Left lobe of liver (tissue), 2 donors: ENCODE data around the gene TTLL10. TPM values are rescaled to one million over a fixed set of nuclear protein-coding genes. Genes with fewer than 3 reads are reported as not detected.

Source experiments
- ATAC-seq: fragments of 200-7000 bp; cut with Tn5 transposase; one replicate; pipeline ENCODE4 v1.9.1; 2020; ENCODE audit warnings: mild to moderate bottlenecking, moderate library complexity
- DNase-seq: peaks from one replicate; pipeline ENCODE4 v3.0.0-alpha.2; 2020; ENCODE audit warnings: low spot score
- total RNA-seq: library from RNA; stranded (reverse); gene quantifications from one replicate; pipeline ENCODE4 v1.2.1, GENCODE V29; 2021
- donor health status: DM: no; HTN: no; CAD: no; lungs with moderate emphysema.
- donor health status: DM: no; HTN: yes; CAD: no.

Gene TTLL10
- total RNA-seq, 1 donor from 2014 or later = not detected

- ATAC-seq = no peak
- no peak for DNase-seq
Measured at GRCh38 chr1:1216770-1217620, 43.3 kb downstream of the TTLL10 start.

DNA sequence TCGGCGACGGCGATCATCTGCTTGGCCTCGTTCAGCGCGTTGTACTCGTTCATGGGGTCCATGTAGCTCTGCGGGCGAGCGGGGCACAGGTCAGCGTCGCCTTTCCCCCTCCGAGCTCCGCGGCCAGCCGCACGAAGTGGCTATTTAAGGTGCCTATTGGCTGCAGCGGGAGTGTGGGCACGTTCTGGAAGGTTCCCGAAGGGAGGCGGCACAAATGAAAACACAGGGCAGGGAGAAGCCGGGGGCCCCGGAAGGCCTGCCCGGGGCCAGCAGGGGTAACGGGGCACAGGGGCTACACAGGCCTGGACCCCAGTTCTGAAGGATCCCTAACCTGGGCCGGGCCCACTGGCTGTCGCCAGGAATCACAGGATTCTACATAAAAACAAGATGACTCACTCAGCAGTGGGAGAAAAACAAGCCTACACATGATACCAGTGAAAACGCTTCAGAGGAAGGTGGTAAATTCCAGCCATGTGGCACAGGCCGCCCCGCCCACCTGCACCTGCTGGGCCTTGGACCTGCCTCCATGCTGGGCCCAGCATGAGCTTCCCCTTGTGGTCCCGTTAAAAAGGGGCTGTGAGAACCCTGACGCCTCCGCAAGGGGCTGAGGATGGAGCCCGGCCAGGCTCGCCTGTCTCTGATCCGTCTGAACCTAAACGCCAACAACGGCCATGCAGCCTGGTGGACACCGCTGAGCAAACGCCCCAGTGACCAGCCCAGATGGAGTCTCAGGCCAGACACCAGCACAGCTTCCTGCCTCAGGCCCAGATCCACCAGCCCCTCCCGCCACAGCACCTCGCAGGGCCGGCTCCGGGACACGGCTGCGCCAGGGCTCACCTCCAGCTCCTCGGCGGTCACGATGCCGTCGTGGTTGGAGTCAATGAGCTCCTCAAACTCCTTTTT, 44.2 kb downstream of the TTLL10 start:
- ATAC-seq (no peak), DNase-seq (no peak)

DNA sequence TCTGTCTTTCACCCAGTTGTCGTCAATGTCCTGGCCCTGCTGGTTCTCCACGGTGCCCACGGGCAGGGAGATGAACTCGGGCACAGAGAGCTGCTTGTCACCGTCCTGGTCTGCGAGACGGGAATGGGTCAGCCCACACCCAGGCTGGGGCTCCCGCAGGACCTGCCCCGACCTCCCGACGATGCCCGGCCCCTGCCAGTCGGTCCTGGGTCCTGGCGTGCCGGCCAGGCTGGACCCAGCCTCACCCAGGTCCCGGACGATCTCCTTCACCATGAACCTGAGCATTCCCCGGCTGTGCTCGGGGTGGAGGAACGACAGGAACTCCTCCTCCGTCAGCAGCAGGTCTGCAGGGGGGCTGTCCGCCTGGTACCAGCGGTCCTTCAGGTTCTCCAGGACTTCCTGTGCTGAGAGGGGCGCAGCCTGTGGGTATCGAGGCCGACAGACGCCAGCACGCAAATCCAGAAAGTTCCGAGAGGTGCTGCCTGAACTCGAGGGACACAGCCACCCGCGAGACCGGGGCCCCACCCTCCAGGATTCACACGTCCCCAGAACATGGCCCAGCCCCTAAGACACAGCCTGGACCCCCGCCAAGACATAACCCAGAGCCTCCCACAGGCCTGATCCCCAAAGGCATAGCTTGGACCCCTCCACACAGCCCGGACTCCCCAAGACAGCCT, 45.0 kb downstream of the TTLL10 start:
- no peak for ATAC-seq
- DNase-seq = no peak

DNA sequence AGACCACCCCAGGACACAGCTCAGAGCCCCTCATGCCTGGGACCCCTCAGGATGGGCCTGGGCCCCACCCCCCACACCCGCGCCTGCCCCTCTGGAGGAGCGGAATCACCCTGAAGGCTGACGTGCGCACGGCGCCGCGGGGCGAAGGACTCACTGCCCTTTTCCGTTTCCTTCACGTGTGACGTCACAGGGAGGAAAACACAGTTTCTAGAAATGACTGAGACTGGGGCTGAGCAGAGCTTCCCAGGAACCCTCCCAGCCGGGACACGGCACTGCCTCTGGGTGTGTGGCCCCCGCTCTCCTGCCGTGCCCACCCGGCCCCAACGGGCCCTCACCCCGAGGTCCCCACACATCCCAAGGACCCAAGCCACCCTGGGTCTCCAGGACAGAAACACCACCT, 45.7 kb downstream of the TTLL10 start:
- ATAC-seq (no peak), DNase-seq (no peak)

DNA sequence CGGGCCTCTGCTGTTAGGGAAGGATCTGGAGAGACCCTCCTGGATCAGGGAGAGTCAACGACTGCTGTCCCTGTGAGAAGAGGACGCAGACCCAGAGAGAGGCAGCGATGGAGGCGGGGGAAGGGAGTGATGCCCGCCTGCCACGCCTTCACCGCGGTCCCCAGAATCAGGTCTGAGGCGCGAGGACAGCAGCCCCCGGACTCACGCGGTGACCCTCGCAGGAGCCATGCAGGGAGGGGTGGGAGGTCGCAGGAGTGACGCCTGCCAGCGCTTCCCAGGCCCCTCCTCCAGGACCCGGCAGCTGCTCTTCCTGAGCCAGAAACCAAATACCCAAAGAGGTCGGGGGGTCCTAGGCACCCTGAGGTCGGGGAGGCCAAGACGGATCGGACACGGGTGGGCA, 46.5 kb downstream of the TTLL10 start:
- DNase-seq (no peak), ATAC-seq (no peak)

- ATAC-seq (no peak), DNase-seq (no peak)
Measured at GRCh38 chr1:1221887-1222574, 48.4 kb downstream of the TTLL10 start.

- no peak for ATAC-seq
- DNase-seq = no peak
Measured at GRCh38 chr1:1222575-1223225, 49.0 kb downstream of the TTLL10 start.

GRCh38 chr1:1223321-1223720, 49.6 kb downstream of the TTLL10 start:
- ATAC-seq = no peak

DNA sequence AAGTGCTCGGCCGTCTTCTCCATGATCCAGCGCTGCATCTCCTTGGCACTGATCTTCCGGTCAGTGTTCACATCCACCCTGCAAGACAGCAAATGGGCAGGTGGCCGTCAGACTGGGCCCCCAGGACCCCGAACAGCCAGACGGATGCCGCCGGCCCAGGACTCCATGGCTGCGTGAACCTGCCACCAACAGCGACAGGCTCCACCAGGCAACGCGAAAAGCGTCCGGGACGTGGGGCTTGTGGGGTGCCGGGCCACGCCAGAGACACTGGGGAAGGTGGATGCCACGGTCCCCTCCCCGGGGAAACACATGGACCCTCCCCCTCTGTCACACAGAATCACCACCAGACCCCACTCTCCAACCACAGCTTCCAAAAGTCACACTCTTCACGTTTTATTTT, 50.2 kb downstream of the TTLL10 start:
- ATAC-seq = no peak
- DNase-seq = no peak

More at GRCh38 chr1:1223321-1223720, 49.6 kb downstream of the TTLL10 start:
- DNase-seq = no peak

DNA sequence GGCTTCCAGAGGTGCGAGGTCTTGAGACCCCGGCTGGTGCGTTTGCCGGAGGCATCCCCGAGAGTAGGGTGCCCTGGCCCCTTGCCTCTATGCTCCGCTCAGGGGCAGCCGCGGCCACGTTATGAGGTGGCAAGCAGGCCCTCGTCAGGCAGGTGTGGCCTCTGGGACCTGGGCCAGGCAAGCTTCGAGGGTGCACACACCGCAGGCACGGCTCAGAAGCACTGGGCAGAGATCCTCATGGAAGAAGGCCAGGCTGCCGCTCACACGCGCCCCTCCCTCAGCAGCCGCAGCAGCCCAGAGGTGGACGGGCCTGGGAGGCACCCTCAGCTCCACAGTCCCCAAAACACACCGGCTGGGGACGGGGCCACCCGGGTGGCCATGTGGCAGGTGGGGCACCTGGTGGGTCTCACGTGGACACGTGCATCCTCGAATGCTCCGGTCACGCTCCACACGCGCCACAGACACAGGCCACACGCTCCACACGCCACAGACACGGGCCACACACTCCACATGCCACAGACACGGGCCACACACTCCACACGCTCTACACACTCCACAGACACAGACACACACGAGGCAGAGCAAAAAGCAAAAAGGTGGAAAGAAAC, 51.7 kb downstream of the TTLL10 start:
- DNase-seq = no peak
- ATAC-seq = peak; percentile 25

- DNase-seq = no peak
Measured at GRCh38 chr1:1225913-1226312, 52.2 kb downstream of the TTLL10 start.

DNA sequence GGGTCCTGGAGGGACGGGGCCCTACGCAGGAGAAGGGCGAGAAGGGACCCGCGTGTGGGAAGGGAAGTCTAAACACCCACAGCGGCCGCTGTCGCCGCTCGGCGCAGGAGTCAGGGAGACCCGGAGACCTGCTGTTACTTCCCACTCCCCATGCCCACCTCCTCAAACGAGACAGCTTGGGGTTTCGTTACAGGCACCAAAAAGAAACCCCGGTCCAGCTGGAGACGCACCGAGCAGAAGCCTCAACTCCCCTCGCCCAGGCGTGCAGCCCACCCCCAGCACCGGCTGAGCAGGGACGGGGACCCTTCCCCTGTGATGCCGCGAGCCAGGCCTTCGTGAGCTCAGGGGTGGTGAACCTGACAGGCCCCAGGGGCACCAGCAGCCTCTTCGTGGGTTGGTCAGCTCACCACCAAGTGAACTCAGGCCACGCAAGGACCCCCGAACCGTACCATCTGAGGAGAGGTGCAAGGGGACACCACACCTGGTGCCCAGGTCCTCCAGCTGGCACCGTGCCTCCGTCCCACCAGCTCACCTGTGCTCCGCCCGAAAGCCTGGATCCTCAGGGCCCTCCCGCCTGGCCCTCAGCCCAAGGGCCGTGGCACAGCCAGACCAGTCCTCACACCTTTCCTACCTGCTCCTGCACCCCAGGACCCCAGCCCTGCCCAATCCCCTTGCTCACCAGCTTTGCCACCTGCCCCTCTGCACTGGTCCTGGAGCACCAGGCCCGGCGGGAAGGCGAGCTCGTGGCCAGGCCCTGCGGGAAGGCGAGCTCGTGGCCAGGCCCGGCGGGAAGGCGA, 53.1 kb downstream of the TTLL10 start:
- ATAC-seq (no peak), DNase-seq (no peak)

More at GRCh38 chr1:1225913-1226312, 52.2 kb downstream of the TTLL10 start:
- no peak for ATAC-seq

DNA sequence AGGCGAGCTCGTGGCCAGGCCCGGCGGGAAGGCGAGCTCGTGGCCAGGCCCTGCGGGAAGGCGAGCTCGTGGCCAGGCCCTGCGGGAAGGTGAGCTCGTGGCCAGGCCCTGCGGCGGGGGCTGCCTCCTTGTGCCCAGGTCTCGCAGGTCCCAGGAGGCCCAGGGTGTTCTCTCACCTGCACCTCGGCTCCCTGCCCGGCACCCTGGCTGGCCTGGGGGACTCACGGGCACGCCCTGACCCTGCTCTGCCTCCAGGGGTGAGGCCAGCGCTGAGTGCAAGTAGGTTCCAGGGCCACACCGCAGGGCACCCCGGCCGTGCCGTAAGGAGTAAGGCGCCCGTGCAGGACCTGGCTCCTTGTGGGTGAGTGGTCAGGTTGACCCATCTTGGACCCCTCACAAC, 53.7 kb downstream of the TTLL10 start:
- ATAC-seq = no peak
- no peak for DNase-seq

DNA sequence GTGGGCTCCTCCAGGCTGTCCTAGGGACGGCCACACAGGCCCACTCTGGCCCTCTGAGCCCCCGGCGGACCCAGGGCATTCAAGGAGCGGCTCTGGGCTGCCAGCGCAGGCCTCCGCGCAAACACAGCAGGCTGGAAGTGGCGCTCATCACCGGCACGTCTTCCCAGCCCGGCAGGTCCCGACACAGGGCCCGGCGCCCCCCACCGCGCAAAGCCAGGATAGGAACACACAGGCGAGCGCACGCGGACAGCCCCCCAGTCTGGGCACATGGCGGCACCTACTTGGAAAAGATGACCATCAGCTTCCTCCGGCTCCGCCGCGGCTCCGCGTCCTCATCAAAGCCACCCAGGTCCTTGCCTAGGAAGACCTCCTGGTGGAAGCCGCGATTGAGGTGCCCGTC, 54.5 kb downstream of the TTLL10 start:
- ATAC-seq = no peak
- no peak for DNase-seq

DNA sequence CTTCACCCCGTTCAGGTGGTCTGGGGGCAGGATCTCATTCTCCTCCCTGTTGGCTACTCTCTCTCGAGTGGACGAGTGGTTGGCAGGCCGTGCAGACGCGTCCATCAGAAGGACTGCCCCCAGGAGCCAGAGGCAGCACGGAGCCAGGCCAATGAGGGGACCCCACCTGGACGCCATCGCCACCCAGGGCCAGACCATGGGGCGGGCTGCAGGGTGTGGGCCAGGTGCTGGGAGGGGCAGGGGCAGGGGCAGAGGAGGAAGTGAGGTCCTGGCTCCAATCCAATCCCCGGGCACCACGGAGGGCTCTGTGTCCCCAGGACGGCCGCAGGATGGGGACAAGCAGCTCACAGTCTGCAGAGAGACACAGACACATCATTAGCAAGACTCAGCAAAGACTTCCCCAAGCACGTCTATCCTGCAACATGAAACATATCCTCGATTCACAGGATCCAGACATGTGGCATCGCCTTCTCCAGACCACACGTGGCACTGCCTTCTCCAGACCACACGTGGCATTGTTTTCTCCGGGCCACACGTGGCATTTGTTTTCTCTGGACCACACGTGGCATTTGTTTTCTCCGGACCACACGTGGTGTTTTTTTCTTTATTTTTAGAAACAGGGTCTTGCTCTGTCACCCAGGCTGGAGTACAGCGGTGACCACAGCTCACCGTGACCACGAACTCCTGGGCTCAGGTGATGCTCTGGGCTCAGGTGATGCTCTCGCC, 55.1 kb downstream of the TTLL10 start:
- no peak for DNase-seq

GRCh38 chr1:1229770-1230169, 56.1 kb downstream of the TTLL10 start:
- ATAC-seq = no peak

More for the DNA sequence above, 55.1 kb downstream of the TTLL10 start:
- no peak for ATAC-seq

DNA sequence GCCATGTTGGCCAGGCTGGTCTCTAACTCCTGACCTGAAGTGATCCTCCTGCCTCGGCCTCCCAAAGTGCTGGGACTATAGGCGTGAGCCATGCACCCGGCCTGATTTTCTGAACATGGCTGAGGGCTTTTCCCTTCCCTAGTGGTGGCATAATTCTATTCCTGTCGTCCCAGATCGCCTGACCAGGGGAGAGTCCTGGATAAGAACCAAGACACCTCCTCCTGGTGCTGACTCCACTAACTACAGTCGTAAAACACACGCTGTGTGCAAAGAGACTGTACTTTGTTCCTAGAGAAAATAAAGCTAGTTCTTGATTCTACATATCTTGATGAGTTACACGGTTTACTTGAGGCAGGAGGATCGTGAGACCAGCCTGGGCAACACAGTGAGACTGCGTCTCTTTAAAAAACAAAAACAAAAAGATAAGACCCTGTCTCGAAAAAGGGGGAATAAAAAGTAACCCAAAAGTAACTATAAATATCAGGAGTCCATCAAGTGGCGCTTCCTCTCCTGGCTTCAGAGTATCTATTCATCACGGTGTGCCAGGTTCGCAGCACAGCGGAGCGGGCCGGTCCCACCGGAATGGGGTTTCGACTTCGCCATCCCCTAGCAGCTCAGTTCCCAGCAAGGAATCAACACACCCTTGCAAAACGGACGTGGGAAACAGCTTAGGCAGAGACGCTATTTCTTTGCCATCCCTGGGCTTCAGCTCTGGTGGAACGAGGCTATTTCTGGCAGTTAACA, 57.1 kb downstream of the TTLL10 start:
- DNase-seq = peak; percentile 57
- peak; percentile 64 for ATAC-seq

More at GRCh38 chr1:1229770-1230169, 56.1 kb downstream of the TTLL10 start:
- DNase-seq = no peak
